Ovary (tissue), 3 donors: Measurements from ENCODE around the gene NOP9.

Experiments
- POLR2A ChIP-seq: fragments of 450-650 bp; IDR thresholded peaks from one replicate; pipeline ENCODE4 v1.6.1; 2017; ENCODE audit warnings: antibody characterized with exemption, mild to moderate bottlenecking, moderate library complexity
- TF ChIP-seq, protein P1 (sequence below), 3 donors: fragments of 450-650 bp in 2 of 3; fragments of 200-600 bp in 1 of 3; IDR thresholded peaks; one replicate each; pipeline versions ENCODE4 v1.5.1 to v1.8.0; 2016 to 2022; ENCODE audit warnings: antibody characterized with exemption in 3 of 3, mild to moderate bottlenecking in 1 of 3
- donor health status: DM: no; HTN: no; CAD: no.

GRCh38 chr14:24271834-24272263, 27.8 kb upstream of the NOP9 start:
- TF ChIP-seq, protein P1, sequence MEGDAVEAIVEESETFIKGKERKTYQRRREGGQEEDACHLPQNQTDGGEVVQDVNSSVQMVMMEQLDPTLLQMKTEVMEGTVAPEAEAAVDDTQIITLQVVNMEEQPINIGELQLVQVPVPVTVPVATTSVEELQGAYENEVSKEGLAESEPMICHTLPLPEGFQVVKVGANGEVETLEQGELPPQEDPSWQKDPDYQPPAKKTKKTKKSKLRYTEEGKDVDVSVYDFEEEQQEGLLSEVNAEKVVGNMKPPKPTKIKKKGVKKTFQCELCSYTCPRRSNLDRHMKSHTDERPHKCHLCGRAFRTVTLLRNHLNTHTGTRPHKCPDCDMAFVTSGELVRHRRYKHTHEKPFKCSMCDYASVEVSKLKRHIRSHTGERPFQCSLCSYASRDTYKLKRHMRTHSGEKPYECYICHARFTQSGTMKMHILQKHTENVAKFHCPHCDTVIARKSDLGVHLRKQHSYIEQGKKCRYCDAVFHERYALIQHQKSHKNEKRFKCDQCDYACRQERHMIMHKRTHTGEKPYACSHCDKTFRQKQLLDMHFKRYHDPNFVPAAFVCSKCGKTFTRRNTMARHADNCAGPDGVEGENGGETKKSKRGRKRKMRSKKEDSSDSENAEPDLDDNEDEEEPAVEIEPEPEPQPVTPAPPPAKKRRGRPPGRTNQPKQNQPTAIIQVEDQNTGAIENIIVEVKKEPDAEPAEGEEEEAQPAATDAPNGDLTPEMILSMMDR (IDR thresholded peaks at IDR 0.05): no peak
- no peak for TF ChIP-seq POLR2A
